ENCODE data around the gene ASIC4. TPM values are rescaled to one million over a fixed set of nuclear protein-coding genes. Genes with fewer than 3 reads are reported as not detected.

ASIC4 gene
- total RNA-seq, 1 donor from 2014 or later: 0.55 TPM

DNA sequence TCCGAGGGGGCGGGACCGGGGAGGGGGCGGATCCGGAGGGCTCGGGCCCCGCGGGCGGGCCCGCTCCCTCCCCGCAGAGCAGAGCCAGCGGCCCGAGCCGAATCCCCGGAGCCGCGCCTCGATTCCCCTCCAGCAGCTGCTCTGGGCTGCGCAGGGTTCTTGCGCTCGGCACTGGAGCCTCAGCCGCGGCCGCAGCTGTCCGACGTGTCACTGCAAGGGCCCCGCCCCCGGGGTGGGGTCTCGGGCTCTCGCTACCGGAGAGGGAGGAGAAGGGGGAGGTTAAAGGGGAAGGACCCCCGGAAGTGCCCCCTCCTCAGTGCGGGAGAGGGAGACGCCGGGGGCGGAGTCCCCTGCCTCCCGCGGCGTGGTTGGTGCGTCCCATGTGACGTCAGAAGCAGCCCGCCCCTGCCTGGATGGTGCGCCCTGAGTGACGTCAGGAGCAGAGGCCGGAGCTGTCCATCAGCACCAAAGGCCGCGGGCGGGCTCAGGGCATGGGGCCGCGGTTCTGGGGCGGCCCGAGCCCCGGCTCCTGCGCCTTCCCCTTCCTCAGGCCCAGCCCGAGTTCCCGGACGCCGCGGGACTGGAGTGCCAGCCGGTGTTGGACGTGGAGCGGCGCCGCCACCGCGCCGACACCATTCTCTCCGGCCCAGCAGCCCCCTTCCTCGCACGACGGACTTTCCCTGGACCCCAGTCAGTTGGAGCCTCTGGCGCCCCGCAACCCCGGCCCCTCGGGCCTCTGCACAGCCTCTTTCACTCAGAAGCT is 29.5 kb downstream of the ASIC4 start, which contains the start of the genes CHPF and TMEM198:
CHPF (minus strand) TSS at position 214 of the 763 bp plus-strand sequence. CDS start 271 bp downstream, outside the sequence.
TMEM198 (plus strand) TSS at position 433 of the 763 bp plus-strand sequence. CDS start 700 bp downstream, outside the sequence.
- Histone ChIP-seq H3K4me1 (peaks cover 24% of the 10 kb centered on the region), H3K4me3 (peak within 1 kb of the TSS; percentile 70), H3K9me3 (no peaks in the 10 kb centered on the region), H3K27ac (peak within 1 kb of the TSS; percentile 85), H3K27me3 (no peaks in the 10 kb centered on the region), H3K36me3 (peaks cover 22% of the 10 kb centered on the region)
- intact Hi-C loops (cut with DNase I): no loop called here
- DNase-seq (peak; percentile 98), ATAC-seq (peak; percentile 90)
- no peak for TF ChIP-seq CTCF (IDR thresholded peaks at IDR 0.05)

- intact Hi-C loops (cut with DNase I): no loop called here
- Histone ChIP-seq H3K27me3 (no peaks in the 10 kb centered on the region), H3K4me1 (peaks cover 24% of the 10 kb centered on the region), H3K27ac (peak overlapping the region; percentile 85), H3K36me3 (peaks cover 14% of the 10 kb centered on the region), H3K4me3 (peak overlapping the region; percentile 70), H3K9me3 (no peaks in the 10 kb centered on the region)
- ATAC-seq (no peak), DNase-seq (no peak)
- no peak for TF ChIP-seq CTCF (IDR thresholded peaks at IDR 0.05)
Measured at GRCh38 chr2:219544567-219544966, 30.3 kb downstream of the ASIC4 start.

- H3K27ac ChIP-seq: no peak overlapping the region
- H3K4me3 ChIP-seq: no peak overlapping the region
- peaks cover 24% of the 10 kb centered on the region for H3K4me1 ChIP-seq
- no peak for TF ChIP-seq CTCF (IDR thresholded peaks at IDR 0.05)
- intact Hi-C loops (cut with DNase I): no loop called here
- H3K9me3 ChIP-seq: no peaks in the 10 kb centered on the region
- H3K27me3 ChIP-seq: no peaks in the 10 kb centered on the region
- peaks cover 5% of the 10 kb centered on the region for H3K36me3 ChIP-seq
- no peak for ATAC-seq
- DNase-seq: no peak
Measured at GRCh38 chr2:219545295-219545942, 31.1 kb downstream of the ASIC4 start.

- no peaks in the 10 kb centered on the region for H3K27me3 ChIP-seq
- intact Hi-C loops (cut with DNase I): no loop called here
- peaks cover 24% of the 10 kb centered on the region for H3K4me1 ChIP-seq
- H3K9me3 ChIP-seq: no peaks in the 10 kb centered on the region
- no peak overlapping the region for H3K27ac ChIP-seq
- H3K4me3 ChIP-seq: no peak overlapping the region
- DNase-seq (no peak), ATAC-seq (no peak)
- peaks cover under 1% of the 10 kb centered on the region for H3K36me3 ChIP-seq
- TF ChIP-seq CTCF (IDR thresholded peaks at IDR 0.05): no peak
Measured at GRCh38 chr2:219545943-219546352, 31.7 kb downstream of the ASIC4 start.

GRCh38 chr2:219547621-219548020 is 33.3 kb downstream of the ASIC4 start:
- intact Hi-C loops (cut with DNase I): no loop called here
- Histone ChIP-seq H3K27me3 (peaks cover 8% of the 10 kb centered on the region), H3K36me3 (no peaks in the 10 kb centered on the region), H3K9me3 (no peaks in the 10 kb centered on the region), H3K27ac (no peak overlapping the region), H3K4me1 (peaks cover 12% of the 10 kb centered on the region), H3K4me3 (no peak overlapping the region)
- no peak for TF ChIP-seq CTCF (IDR thresholded peaks at IDR 0.05)
- no peak for DNase-seq
- ATAC-seq: no peak

Measured in upper lobe of right lung (tissue), 1 donor.